ENCODE data around the gene MEF2C. TPM values are rescaled to one million over a fixed set of nuclear protein-coding genes. Genes with fewer than 3 reads are reported as not detected.

Gene MEF2C
- total RNA-seq, 1 experiment from 2014 or later = 1.7 TPM

DNA sequence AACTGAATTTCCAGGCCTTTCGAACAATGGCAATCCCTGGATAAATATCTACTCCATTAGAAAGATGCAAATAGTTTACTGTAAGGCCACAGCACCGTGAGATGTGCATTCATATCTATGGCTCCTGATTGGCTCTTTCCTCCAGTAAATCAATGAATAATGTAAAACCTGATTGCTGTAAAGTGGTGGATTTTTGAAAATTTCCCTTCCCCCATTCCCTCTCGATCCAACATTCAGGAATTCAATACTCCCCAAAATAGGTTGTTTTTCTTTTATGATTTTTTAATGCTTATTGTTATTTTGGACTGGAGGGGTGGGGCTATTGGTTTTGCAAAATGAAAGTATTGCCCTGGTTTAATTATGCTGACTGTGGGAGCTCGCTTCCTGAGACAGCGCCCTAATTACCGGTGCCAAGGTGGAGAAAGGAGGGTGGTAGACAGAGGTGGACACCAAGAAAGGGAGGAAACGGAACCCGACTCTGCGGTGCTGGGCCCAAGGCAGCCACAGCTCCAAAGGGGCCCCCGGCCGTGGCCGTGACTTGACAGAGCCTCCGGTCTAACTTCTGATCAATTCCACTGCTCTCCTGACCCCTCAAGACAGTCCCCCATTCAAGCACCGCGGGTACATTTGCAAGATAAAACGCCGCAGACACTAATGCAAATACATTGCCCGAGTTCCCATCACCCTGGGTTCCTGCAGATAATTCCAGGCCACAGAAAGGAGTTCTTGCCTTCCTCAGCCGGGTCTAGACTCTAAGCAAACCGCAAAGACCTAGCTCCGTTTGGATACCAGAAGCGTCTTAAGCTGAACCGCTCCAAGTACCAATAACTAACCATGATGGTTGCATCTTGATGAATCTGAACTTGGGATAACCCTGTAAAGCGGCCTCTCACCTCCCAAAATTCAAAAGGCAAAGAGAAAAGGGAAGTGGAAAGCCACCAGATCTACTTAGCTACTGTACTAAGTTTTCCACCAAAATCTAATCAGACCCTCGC is 211.2 kb downstream of the MEF2C start (continued):
- TF ChIP-seq ZNF396 (CRISPR knock-in tag; IDR thresholded peaks at IDR 0.05; ENCODE audit: borderline replicate concordance) = no peak
- TF ChIP-seq PRRX2 (CRISPR knock-in tag; IDR thresholded peaks at IDR 0.05) = no peak
- TF ChIP-seq, protein P1, sequence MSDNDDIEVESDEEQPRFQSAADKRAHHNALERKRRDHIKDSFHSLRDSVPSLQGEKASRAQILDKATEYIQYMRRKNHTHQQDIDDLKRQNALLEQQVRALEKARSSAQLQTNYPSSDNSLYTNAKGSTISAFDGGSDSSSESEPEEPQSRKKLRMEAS (CRISPR knock-in tag; IDR thresholded peaks at IDR 0.05) = no peak; the same call in 1 of the 2 replicates
- no peak for TF ChIP-seq FOXJ3 (CRISPR knock-in tag; IDR thresholded peaks at IDR 0.05; ENCODE audit: borderline replicate concordance)
- TF ChIP-seq, protein P2, sequence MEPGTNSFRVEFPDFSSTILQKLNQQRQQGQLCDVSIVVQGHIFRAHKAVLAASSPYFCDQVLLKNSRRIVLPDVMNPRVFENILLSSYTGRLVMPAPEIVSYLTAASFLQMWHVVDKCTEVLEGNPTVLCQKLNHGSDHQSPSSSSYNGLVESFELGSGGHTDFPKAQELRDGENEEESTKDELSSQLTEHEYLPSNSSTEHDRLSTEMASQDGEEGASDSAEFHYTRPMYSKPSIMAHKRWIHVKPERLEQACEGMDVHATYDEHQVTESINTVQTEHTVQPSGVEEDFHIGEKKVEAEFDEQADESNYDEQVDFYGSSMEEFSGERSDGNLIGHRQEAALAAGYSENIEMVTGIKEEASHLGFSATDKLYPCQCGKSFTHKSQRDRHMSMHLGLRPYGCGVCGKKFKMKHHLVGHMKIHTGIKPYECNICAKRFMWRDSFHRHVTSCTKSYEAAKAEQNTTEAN (CRISPR knock-in tag; IDR thresholded peaks at IDR 0.05) = 0 out of 2 replicates have a peak, but pooled peaks have one; percentile 35
- no peak for TF ChIP-seq GTF2I (CRISPR knock-in tag; conservative IDR thresholded peaks at IDR 0.05)
- 0 out of 2 replicates have a peak, but pooled peaks have one; percentile 27 for TF ChIP-seq SP1 (CRISPR knock-in tag; conservative IDR thresholded peaks at IDR 0.05)
- no peak for TF ChIP-seq SMAD3 (CRISPR knock-in tag; IDR thresholded peaks at IDR 0.05; ENCODE audit: borderline replicate concordance)
- no peak for TF ChIP-seq EMX1 (CRISPR knock-in tag; IDR thresholded peaks at IDR 0.05)
- no peak for TF ChIP-seq ZNF219 (CRISPR knock-in tag; IDR thresholded peaks at IDR 0.05; ENCODE audit: borderline replicate concordance)
- TF ChIP-seq TCF7 (CRISPR knock-in tag; IDR thresholded peaks at IDR 0.05; ENCODE audit: low read depth) = no peak
- TF ChIP-seq, protein P3, sequence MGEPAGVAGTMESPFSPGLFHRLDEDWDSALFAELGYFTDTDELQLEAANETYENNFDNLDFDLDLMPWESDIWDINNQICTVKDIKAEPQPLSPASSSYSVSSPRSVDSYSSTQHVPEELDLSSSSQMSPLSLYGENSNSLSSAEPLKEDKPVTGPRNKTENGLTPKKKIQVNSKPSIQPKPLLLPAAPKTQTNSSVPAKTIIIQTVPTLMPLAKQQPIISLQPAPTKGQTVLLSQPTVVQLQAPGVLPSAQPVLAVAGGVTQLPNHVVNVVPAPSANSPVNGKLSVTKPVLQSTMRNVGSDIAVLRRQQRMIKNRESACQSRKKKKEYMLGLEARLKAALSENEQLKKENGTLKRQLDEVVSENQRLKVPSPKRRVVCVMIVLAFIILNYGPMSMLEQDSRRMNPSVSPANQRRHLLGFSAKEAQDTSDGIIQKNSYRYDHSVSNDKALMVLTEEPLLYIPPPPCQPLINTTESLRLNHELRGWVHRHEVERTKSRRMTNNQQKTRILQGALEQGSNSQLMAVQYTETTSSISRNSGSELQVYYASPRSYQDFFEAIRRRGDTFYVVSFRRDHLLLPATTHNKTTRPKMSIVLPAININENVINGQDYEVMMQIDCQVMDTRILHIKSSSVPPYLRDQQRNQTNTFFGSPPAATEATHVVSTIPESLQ (CRISPR knock-in tag; IDR thresholded peaks at IDR 0.05) = no peak
- TF ChIP-seq ZNF423 (CRISPR knock-in tag; IDR thresholded peaks at IDR 0.05) = no peak
- TF ChIP-seq, protein P4, sequence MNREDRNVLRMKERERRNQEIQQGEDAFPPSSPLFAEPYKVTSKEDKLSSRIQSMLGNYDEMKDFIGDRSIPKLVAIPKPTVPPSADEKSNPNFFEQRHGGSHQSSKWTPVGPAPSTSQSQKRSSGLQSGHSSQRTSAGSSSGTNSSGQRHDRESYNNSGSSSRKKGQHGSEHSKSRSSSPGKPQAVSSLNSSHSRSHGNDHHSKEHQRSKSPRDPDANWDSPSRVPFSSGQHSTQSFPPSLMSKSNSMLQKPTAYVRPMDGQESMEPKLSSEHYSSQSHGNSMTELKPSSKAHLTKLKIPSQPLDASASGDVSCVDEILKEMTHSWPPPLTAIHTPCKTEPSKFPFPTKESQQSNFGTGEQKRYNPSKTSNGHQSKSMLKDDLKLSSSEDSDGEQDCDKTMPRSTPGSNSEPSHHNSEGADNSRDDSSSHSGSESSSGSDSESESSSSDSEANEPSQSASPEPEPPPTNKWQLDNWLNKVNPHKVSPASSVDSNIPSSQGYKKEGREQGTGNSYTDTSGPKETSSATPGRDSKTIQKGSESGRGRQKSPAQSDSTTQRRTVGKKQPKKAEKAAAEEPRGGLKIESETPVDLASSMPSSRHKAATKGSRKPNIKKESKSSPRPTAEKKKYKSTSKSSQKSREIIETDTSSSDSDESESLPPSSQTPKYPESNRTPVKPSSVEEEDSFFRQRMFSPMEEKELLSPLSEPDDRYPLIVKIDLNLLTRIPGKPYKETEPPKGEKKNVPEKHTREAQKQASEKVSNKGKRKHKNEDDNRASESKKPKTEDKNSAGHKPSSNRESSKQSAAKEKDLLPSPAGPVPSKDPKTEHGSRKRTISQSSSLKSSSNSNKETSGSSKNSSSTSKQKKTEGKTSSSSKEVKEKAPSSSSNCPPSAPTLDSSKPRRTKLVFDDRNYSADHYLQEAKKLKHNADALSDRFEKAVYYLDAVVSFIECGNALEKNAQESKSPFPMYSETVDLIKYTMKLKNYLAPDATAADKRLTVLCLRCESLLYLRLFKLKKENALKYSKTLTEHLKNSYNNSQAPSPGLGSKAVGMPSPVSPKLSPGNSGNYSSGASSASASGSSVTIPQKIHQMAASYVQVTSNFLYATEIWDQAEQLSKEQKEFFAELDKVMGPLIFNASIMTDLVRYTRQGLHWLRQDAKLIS (CRISPR knock-in tag; IDR thresholded peaks at IDR 0.05; ENCODE audit: borderline replicate concordance) = no peak
- TF ChIP-seq, protein P5, sequence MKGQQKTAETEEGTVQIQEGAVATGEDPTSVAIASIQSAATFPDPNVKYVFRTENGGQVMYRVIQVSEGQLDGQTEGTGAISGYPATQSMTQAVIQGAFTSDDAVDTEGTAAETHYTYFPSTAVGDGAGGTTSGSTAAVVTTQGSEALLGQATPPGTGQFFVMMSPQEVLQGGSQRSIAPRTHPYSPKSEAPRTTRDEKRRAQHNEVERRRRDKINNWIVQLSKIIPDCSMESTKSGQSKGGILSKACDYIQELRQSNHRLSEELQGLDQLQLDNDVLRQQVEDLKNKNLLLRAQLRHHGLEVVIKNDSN (CRISPR knock-in tag; IDR thresholded peaks at IDR 0.05) = no peak
- no peak for TF ChIP-seq ZNF317 (CRISPR knock-in tag; IDR thresholded peaks at IDR 0.05; ENCODE audit: borderline replicate concordance, low read depth)

DNA sequence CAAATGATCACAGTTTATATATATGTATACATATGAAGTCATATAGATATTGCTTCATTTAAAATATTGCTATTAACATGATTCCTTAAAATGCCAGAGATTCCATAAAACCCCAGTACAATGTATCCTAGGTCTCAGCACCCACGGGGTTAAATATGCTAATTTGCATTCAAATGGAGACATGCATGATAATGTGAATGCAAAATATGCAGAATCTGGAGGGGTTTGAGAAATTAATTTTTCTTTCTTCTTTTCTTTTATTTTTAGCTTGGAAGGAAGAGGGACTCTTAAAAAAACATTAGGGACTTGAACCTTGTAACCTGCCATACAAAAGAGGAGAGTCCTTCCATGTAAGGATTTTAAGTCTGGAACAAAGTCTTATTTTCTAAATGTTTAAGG is 211.9 kb downstream of the MEF2C start:
- H3K27me3 Mint-ChIP-seq (ENCODE audit: low read depth) = peaks cover 100% of the 10 kb centered on the region
- CTCF ChIA-PET = interaction anchor here (1.0 to 2.5 kb wide), 2 partner anchors 14 to 20 kb away, joined by 5 to 15 read pairs; no protein-coding TSS in a partner anchor
- H3K36me3 Mint-ChIP-seq = no peaks in the 10 kb centered on the region

More for the DNA sequence above, 211.9 kb downstream of the MEF2C start:
- no peak overlapping the region for H3K27ac Mint-ChIP-seq
- no peaks in the 10 kb centered on the region for H3K9me3 Mint-ChIP-seq
- peaks cover 73% of the 10 kb centered on the region for H3K4me1 Mint-ChIP-seq
- TF ChIP-seq EMX1 (CRISPR knock-in tag; IDR thresholded peaks at IDR 0.05) = no peak
- TF ChIP-seq SMAD4 (CRISPR knock-in tag; IDR thresholded peaks at IDR 0.05) = no peak
- TF ChIP-seq, protein P6, sequence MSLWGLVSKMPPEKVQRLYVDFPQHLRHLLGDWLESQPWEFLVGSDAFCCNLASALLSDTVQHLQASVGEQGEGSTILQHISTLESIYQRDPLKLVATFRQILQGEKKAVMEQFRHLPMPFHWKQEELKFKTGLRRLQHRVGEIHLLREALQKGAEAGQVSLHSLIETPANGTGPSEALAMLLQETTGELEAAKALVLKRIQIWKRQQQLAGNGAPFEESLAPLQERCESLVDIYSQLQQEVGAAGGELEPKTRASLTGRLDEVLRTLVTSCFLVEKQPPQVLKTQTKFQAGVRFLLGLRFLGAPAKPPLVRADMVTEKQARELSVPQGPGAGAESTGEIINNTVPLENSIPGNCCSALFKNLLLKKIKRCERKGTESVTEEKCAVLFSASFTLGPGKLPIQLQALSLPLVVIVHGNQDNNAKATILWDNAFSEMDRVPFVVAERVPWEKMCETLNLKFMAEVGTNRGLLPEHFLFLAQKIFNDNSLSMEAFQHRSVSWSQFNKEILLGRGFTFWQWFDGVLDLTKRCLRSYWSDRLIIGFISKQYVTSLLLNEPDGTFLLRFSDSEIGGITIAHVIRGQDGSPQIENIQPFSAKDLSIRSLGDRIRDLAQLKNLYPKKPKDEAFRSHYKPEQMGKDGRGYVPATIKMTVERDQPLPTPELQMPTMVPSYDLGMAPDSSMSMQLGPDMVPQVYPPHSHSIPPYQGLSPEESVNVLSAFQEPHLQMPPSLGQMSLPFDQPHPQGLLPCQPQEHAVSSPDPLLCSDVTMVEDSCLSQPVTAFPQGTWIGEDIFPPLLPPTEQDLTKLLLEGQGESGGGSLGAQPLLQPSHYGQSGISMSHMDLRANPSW (CRISPR knock-in tag; conservative IDR thresholded peaks at IDR 0.05; ENCODE audit: low read depth) = no peak
- TF ChIP-seq, protein P5 (CRISPR knock-in tag; IDR thresholded peaks at IDR 0.05) = no peak
- no peak for TF ChIP-seq NFATC4 (CRISPR knock-in tag; IDR thresholded peaks at IDR 0.05)
- TF ChIP-seq ETV6 (CRISPR knock-in tag; IDR thresholded peaks at IDR 0.05) = no peak
- H3K4me3 Mint-ChIP-seq = peak overlapping the region; percentile 76
- no peak for ATAC-seq
- DNase-seq (ENCODE audit: low spot score) = no peak
- POLR2A ChIA-PET = no interaction called here
